GM18520 (cell line): ENCODE data around the gene NXF3.
"Not testable (repeated sequence)": the region's sequence is repeated elsewhere in the genome, so short reads cannot be mapped to it uniquely, and the experiment has no call there.

ENCODE experiments used
- ATAC-seq: cut with Tn5 transposase; IDR thresholded peaks from one replicate; pipeline ENCODE4 v1.9.1; 2021; ENCODE audit not compliant: unreplicated experiment

NXF3 gene

DNA sequence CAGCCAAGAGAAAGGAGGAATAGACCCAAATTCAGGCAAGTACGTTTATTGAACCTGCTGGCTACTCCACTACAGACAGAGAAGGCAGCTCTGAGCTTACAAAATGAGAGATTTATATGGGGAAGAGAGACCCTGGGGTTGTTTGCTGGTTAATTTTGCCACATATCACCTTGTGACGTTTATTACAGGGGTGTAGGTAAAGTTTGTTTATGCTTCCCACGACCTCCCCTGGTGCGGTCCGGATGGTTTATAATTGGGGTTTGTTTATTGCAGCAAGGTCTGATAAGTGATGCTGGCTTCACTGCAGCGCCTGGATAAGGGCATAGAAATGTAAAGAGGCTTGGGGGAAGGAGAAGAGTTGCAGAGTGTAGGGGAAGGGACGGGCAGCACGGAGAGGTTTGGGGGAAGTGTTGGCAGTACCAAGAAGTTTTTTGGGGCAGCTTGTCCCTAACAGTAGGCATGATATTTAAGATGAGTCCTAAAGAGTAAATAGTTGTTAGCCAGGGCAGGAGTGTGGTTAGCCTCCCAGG lies 41.6 kb downstream of the NXF3 start:
- no peak for ATAC-seq

DNA sequence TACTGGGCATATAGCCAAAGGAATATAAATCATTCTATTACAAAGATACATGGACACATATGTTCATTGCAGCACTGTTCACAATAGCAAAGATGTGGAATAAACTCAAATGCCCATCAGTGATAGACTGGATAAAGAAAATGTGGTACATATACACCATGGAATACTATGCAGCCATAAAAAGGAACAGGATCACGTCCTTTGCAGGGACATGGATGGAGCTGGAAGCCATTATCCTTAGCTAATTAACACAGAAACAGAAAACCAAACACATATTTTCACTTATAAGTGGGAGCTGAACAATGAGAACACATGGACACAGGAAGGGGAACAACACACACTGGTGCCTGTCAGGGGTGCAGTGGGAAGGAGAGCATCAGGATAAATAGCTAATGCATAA lies 59.6 kb downstream of the NXF3 start:
- not testable (repeated sequence) for ATAC-seq
